ENCODE results near the gene SLC29A1.

DNA sequence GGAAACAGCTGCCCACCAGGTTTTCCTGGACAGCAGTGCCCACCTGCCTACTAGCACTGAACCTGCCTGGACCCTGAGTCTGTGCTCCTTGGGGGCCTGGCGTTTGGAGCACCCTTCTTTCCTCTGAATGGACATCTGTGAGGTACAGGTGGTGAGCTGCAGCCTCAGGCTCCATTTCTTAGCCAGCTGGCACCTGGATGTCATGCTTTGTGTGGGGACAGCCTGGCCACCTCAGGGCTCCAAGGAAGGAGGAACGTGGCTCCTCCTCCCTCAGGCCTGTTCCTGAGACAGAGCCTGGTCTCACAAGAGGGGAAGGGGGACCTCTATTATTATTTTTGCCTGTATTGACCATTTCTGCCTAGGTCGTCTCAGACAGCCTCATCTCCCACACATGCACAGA, 54.9 kb downstream of the SLC29A1 start:
- TF ChIP-seq, protein P1, sequence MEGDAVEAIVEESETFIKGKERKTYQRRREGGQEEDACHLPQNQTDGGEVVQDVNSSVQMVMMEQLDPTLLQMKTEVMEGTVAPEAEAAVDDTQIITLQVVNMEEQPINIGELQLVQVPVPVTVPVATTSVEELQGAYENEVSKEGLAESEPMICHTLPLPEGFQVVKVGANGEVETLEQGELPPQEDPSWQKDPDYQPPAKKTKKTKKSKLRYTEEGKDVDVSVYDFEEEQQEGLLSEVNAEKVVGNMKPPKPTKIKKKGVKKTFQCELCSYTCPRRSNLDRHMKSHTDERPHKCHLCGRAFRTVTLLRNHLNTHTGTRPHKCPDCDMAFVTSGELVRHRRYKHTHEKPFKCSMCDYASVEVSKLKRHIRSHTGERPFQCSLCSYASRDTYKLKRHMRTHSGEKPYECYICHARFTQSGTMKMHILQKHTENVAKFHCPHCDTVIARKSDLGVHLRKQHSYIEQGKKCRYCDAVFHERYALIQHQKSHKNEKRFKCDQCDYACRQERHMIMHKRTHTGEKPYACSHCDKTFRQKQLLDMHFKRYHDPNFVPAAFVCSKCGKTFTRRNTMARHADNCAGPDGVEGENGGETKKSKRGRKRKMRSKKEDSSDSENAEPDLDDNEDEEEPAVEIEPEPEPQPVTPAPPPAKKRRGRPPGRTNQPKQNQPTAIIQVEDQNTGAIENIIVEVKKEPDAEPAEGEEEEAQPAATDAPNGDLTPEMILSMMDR (IDR thresholded peaks at IDR 0.05 in 4 of 5, conservative IDR thresholded peaks at IDR 0.05 in 1 of 5), result no peak
- TF ChIP-seq POLR2A (IDR thresholded peaks at IDR 0.05), result no peak
